HG02938 (cell line): ENCODE data around the gene MYZAP.

Source experiments
- ATAC-seq: cut with Tn5 transposase; IDR thresholded peaks from one replicate; pipeline ENCODE4 v1.9.1; 2021; ENCODE audit warnings: mild to moderate bottlenecking, moderate library complexity; ENCODE audit not compliant: unreplicated experiment

Gene MYZAP

DNA sequence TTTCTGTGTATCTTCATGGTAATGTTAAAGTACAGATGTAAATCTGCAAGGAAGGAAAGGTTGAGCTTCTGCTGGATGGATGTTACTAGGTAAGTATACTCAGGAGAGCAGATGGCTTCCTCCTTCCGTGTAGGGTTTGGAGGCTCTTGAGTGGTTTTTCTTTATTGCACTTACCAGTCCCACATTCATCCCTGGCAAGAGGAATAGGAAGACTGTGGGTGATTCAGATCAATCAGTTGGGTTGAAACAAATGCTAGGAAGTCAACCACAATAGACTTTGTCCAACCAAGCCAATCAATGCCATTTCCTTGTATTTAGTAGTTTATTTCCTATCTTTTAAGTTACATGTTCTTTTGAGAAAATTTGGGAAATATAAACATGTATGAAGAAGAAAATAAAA is 26.6 kb downstream of the MYZAP start:
- ATAC-seq, result no peak

DNA sequence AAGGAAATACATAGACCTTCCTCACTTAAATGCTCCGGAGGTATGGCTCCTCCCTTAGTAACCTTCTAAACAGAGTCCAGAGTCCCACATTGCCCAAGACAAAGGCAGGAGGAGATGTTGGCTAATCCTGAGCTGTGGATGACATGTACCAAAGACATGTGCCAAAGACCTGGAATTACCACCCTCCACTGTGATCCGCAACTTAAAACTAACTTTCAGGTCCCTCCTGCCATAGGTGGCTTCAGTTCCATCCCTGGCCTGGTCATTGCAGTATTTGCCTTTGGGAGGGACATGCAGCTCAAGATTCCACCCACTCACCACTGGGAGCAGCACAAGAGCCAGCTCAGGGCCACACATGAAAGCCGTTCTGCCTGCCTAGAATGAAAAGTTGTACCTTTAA is 28.0 kb downstream of the MYZAP start:
- no peak for ATAC-seq

DNA sequence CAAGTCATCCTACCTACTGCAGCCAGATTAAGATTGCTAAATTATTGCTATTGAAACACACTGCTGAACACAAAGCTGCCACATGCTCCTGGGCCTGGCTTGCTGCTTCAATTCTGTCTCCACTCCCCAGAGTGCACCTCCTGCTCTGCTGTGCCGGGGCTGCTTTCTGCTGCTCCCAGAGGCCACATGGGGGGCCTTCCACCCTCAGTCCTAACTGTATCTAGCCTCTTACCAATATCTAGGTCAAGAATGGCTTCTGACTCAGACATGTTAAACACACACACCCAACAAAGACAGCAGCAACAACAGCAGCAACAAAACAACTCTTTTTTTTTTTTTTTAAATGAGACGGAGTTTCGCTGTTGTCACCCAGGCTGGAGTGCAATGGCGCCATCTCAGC is 33.0 kb downstream of the MYZAP start:
- no peak for ATAC-seq

DNA sequence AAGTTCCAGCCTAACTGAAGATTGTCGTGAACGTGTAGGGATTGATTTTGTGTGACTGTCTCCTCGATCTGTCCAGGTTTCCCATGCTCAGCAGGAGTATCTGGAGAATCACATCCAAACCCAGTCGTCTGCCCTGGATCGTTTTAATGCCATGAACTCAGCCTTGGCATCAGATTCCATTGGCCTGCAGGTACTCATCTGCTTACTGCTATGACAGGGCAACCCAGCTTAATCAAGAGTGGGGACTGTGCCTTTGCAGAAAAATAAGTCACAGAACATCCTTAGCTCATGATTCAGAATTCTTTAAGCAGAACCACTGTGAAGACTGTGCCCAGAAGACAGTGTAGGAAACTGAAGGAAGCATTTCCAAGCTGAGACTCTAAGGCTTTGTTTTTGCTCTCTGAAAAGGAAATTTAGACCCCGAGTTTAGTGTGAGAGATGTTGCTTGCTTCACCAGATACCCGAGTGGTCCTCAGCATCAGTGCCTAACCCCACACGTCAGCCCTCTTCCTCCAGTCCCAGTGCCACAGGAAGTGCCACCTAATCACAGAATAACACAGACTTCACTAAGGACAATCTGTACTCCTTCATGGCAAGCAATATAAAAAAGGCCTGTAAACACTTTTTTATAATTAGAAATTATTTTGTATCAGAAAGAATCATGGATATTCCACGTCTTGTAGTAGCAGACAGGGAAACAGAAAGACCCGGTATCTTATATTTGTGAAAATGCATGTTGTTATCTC is 34.2 kb downstream of the MYZAP start:
- no peak for ATAC-seq

DNA sequence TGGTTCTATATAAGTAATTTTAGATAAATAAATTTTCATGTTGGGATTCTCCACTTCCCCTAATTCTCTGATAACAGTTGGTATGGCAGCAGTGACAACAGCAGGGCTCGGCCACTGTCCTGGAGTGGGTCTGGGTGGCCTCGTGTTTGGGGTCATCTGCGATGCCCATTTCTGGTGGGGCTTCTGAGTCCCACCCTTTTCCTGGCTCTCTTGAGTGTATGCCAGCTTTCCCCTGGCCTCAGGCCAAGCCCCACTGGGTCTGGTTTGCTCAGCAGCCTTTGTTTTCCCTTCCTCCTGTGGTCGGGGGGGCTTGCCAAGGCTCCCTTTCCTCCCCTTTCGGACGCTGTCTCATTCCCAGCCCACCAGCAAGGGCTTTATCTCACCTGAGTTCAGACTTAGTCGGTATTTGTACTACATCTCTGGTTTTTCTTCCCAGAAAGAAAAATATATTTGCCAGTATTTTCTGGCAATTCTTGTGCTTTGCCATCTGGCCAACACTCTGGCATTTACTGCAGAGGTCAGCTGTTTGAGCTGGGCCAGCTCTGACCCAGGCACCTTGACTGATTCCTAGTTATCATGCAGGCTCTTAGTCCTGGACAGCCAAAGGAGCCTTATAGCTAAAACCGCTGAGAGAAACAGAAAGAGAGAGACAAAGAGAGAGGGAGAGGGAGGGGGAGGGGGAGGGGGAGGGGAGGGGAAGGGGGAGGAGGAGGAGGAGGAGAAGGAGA is 35.2 kb downstream of the MYZAP start:
- ATAC-seq, result no peak

DNA sequence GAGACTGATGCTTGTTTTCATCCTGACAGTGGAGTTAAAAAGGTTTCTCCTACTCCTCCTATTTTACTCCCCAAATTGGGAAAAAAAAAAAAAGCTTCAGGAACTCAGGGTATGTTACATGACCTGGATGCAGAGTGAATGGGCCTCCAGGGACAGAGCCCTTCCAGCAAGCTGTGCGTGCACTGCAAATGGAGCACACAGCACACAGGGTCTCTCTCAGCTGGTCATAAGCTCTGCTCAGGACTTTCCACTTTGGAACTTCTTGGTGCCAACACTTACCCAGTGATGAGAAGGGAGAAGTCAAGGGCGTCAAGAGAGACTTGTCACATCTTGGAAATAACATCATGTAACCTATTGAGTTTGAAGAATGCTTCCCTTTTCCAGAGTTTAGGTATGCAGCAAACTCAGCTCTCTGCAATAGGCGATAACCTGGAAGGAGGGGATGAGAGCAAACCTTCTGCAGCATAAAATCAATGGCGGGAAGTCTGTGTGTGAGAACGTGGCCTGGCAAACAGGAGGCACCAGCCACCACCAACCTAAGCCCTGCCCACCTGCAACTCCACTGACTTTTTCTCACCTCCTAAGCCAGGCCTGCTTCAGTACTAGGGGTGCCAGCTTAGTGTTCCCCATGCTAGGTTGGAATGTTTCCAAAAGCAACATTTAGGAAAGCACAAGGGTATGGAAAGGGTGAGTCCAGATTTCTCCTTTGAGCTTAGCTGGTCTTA is 39.8 kb downstream of the MYZAP start:
- no peak for ATAC-seq

DNA sequence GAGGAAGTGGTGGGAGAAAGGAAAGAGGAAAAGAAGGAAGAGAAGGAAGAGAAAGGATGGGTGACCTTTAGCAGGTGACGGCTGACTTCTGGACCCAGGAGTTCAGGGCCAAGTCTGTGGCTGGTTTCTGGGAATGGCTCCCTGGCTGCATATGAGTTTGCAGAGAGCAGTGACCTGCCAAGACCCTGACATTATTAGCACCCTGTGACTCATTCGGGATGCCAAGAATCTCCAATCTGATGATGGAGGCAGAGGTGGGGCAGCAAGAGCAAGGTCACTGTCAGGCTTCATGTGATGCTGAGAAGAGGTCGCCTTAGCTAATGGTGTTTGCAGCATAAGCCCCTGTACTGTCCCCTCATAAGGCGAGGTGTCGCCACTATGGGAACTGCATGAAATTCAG is 42.6 kb downstream of the MYZAP start:
- no peak for ATAC-seq

DNA sequence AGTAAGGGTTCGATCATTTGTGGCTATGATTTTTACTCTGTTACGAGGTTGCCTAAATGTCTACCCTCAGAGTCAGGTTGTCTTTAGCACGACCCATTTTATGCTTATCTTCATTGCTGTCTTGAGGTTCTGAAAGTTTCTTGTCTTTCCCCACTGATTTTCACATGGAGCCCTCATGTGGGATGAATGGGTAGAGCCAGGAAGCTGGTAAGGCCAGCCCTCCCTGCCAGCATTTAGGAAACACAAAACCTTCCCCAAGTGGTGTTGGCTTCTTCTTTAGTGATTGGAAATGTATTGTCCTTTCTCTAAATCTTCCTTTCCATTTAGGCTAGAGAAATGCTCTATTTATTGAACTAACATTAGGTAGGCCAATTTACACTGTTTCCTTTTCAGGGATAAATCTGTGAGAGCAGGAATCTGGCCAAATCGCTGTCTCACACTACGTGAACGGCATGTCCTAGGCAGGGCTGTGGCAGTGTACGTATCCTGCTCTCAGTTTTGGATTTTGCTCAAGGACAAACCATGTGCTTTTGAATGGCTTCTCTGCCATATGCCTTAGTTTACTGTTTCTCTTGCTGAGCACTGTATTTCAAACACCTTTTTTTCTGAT is 43.7 kb downstream of the MYZAP start:
- no peak for ATAC-seq

DNA sequence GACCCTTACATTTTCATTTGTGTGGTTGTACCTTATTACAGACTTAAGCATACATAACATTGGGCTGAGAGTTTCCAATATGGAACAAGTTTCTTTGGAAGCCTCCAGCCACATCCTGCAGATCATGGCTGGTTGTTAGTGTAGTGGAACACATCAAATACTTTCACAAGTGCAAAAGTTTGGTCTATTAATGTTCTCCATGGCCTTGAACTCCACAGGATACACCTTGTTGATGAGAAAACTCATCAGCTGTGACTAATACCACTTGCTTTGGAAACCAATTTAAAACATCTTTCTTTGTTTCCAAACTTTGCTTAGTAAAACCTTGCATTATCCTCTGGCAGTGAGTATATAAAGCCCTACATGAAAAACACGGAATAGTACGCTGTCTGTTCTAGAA is 46.1 kb downstream of the MYZAP start:
- no peak for ATAC-seq

DNA sequence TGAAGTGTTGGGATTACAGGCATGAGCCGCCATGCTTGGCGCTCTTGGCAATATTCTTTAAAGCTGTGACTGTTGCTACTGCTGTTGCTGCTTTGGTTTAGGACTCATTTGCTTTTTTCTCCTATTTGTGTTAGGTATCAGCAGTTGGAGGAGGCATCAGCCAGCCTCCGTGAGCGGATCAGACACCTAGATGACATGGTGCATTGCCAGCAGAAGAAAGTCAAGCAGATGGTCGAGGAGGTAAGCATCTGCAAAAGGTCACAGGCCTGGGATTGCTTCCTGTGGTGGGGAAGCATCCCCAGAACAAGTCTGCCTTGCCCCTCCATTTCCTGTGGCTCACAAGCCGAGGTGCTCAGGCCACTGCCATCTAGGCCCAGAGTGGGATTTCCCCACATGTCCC is 47.6 kb downstream of the MYZAP start:
- no peak for ATAC-seq

DNA sequence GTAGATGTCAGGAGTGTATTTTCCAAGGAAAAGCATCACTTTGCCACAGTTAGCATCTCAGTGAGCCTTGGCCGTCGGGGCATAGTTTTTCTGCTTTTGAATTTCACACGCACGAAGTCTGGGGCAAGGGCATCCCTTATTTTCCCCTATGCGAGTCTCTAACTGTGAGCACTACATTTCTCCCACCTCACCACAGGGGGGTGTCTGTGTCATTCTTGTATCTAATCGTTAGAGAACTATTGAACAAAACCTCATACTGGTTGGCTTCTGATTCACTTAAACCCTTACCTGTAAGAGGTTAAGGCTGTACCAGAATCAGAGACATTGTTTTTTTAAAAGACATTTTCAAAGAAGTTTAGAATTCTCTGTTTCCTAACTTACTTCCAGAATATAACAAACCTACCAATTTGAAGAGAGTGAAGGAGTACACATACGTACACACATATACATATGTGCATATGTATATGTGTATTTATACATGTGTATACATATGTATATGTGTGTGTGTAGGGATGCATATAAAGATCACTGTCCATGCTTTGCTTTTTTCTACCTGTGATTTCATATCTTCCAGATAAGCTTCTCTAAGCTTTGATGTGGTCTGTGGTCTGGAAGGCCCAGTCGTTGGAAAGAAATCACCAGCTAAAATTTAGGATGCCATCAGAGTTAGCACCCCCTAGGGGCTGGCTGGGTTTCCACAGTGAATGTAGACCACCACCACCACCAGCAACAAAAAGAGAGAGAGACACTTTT is 49.4 kb downstream of the MYZAP start:
- no peak for ATAC-seq

DNA sequence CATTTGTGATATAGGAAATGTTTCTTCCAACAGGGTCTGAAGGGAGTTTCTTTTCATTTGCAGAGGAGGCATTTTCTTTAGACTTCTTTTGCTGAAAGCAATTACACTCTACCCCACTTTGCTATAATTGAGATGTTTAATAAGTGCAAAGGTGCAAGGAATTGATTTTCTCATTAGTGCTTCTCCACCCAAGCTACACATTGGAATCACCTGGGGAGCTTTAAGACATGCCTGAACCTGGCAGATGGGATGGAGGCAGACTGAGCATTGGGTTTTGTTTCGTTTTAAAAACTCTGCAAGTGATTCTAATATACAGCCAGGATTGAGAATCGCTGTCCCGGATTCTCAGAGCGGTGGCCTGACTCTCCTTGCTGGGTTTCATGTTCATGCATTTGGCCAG is 52.1 kb downstream of the MYZAP start:
- ATAC-seq, result no peak

DNA sequence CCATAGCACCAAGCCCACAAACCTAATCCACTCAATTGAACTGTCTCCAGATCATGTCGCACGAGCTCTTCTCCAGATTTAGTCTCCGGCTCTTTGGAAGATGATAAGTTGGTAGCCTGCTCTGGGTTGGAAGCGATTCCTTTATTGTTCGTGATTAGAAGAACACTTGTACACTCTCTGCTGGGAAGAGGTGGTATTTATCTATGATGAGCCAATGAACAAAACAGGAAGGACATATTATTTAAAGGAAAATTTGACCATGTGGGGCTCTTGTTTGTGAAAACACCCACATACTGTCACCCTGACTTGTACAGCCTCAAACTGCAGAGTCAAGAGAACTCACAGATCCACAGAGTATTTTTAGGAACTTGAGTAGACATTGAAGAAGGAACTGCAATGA is 54.4 kb downstream of the MYZAP start:
- ATAC-seq, result no peak

DNA sequence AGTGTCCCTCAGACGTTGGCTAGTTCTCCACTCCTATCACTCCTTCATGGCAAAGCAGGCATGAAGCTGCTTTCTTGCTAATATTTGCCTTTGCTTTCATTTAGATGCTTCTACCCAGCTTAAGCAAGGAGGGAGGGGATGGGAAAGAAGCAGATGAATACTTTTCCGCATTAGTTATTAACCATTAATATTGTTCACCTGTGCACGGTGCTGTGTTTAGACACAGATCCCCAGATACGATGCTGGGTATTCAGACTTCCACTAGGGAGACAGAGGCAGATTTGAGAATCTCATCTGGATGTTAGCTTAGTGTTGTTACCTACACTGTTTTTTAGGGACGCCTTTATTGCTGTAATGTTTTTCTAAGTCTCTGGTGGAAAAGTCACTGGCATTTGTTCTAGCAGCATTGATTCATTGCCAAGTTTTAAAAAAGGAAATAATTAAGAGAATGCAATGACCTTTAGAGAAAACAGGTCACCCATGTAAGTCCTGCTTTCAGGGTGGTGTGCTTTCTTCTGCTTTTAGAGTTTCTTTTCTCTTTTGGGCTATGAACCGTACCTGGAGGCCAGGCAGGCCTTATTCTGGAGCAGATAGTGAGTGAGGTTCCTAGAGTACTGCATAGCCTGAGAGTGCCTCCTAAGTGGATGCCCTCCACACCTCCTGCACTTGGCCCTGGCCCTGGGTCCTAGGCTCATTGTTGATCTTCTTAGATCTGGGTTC is 55.5 kb downstream of the MYZAP start:
- no peak for ATAC-seq

DNA sequence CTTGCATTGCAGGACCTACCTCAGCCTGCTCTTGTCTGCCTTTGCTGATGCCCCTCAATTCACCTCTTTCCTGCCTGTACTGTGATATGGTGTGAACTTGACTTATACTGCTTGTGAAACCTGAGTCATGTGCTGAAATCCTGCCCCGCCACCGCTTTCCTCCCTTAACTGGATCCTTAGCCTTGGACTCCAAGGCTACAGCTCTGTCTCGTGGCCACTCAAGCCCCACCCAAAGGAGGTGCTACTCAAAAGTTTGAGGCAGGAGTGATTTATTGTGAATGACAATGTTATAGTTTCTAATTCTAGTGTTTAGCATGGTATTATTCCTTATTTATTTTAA is 56.1 kb downstream of the MYZAP start:
- ATAC-seq, result no peak

DNA sequence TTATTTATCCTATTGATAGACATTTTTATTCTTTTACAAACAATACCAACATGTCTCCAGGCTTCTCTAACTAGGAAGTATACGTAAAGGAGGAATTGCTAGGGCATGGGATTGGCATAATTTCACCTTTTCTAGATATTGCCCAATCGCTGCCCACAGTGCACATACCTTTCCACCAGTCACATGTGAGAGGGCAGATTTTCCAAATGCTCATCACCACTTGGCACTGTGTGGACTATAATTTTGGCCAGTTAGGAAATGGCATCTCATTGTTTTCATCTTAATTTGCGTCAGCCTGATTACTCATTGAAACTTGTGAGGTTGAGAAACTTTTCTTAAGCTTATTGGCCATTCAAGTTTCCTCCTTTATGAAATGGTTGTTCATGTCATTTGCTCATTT is 57.4 kb downstream of the MYZAP start:
- ATAC-seq, result no peak

DNA sequence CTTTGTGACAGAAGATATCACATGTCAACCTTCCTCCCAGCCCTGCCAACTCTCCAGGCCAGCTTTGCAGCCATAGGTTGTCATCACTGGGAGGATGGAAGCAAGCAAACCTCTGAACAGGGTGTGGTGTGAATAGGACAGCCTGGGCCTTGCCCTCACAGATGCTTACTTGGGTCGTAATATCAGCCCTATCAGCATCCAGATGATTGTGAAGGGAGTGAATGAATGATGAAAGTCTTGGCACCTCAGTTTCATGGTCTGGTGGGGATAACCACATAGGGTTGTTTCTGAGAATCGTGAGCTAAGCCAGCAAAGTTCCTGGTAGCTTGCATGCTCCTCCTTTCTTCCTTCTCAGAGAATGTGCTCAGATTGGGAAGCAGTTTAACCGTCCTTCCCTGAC is 59.7 kb downstream of the MYZAP start:
- ATAC-seq, result no peak

DNA sequence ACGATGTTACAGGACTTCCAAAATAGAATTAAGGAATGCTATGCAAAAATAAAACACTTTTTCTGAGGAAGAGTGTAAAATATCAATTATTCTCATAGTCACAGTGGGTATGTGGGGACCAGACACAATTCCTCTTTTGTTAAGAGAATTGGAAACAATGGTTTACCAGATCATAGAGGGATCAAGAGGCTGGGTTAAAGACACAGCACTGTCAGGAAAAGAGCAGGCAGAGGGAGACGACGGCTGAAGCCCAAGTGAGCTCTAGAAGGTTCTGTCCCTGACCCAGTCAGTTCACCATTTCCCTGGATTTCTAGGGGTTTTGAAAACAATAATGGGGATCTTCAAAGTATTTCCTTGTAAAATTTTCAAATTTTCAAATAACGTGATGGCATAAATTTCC is 60.8 kb downstream of the MYZAP start:
- ATAC-seq, result no peak

DNA sequence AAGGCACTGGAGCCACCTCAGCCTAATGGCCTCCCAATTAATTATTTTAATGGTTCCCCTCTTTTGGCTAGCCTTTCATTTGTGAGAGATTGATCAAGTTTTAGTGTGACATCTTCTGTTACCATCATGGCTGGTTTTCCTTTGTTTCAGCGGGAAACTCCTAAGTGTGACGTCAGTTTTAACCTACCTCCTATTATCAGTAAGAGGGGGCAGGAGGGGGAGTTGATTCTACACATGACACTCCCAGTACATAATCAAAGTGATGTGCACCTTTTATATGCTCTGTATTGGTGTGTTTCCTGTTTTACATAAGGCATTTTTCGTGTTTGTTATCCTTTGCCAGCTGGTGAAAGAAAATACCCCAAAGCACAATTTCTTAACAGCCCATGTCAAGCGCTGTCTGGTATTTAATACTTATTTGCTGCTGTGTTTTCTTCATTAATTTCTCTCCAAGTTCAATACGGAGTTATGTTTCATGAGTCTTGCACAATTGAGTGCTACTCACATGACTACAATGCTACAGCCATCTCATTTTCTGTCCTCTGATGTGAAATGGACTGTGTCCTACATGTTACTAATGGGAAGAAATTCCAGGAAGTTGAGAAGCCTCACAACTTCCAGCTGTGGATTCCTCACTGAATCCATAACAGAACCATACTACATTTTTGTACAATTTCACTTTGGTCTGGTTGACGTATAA is 62.6 kb downstream of the MYZAP start:
- ATAC-seq, result no peak

DNA sequence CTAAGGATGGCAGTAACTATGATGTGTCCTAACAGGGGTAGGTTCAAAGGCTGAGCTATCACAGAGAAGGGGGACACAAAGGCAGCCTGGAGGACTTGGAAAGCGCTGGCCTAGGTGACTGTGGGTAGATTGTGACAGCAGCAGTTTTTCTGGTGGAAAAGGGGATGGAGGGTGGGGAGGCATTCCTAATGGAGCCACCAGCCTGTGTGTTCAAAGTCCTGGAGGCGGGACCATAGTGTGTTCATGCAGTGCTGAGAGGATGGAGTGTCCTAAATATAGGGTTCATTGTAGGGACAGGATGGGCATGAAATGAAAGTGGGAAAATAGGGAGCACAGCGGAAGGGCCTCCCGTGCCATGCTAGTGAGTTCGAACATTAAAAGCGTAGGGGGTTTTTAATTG is 63.3 kb downstream of the MYZAP start:
- no peak for ATAC-seq
